K562 (cell line): Measurements from ENCODE around the gene PPIF. TPM values are rescaled to one million over a fixed set of nuclear protein-coding genes. Genes with fewer than 3 reads are reported as not detected.

Source experiments
- ATF1 ChIP-seq, 2 experiments: fragments of 450-650 bp in 1 of 2; IDR thresholded peaks; 2 replicates each; pipeline ENCODE4 v1.6.1; 2016; ENCODE audit warnings: missing compliant biosample characterization in 1 of 2, missing genetic modification characterization in 1 of 2
- CBFB ChIP-seq: sonication (generic); formaldehyde crosslinking; IDR thresholded peaks from 2 replicates; pipeline ENCODE4 v1.4.0; 2020; ENCODE audit warnings: mild to moderate bottlenecking, missing genetic modification reagents
- CC2D1A ChIP-seq: fragments of 450-650 bp; IDR thresholded peaks from 2 replicates; pipeline ENCODE4 v1.6.1; 2017; ENCODE audit warnings: mild to moderate bottlenecking
- CHD1 ChIP-seq: fragments of 200-600 bp; sonication (generic); IDR thresholded peaks from one replicate; pipeline ENCODE4 v1.6.1; 2012; ENCODE audit warnings: mild to moderate bottlenecking, moderate library complexity, low read length, inconsistent platforms
- EP300 ChIP-seq: IDR thresholded peaks from 2 replicates; pipeline ENCODE4 v1.6.1; 2012; ENCODE audit warnings: low read length, improper control_type of control experiment
- FOXK1 ChIP-seq: sonication (generic); formaldehyde crosslinking; IDR thresholded peaks from 2 replicates; pipeline ENCODE4 v1.8.0; 2022; ENCODE audit warnings: missing genetic modification reagents, mild to moderate bottlenecking, borderline replicate concordance
- NFE2 ChIP-seq: IDR thresholded peaks from 2 replicates; pipeline ENCODE4 v1.6.1; 2014; ENCODE audit warnings: antibody characterized with exemption, low read depth
- NKRF ChIP-seq: fragments of 450-650 bp; IDR thresholded peaks from 2 replicates; pipeline ENCODE4 v1.6.1; 2016; ENCODE audit warnings: borderline replicate concordance
- POLR2AphosphoS5 ChIP-seq: IDR thresholded peaks from 2 replicates; pipeline ENCODE4 v1.6.1; 2011; ENCODE audit warnings: mild to moderate bottlenecking, low read depth, low read length, moderate library complexity; ENCODE audit not compliant: control insufficient read depth, insufficient read depth
- PRPF4 ChIP-seq: fragments of 200-400 bp; formaldehyde crosslinking; IDR thresholded peaks from one replicate; pipeline ENCODE4 v1.6.1; 2017; ENCODE audit warnings: low read length, low read depth, mild to moderate bottlenecking; ENCODE audit not compliant: insufficient read depth, poor library complexity, severe bottlenecking
- PTBP1 ChIP-seq: fragments of 200-400 bp; formaldehyde crosslinking; IDR thresholded peaks from 2 replicates; pipeline ENCODE4 v1.6.1; 2017; ENCODE audit warnings: low read depth, low read length
- RBM22 ChIP-seq: fragments of 200-400 bp; formaldehyde crosslinking; IDR thresholded peaks from 2 replicates; pipeline ENCODE4 v1.6.1; 2018; ENCODE audit warnings: low read length, low read depth; ENCODE audit not compliant: poor library complexity, severe bottlenecking
- SMAD4 ChIP-seq: fragments of 250-450 bp; sonication (Bioruptor Pico); conservative IDR thresholded peaks from 2 replicates; pipeline ENCODE4 v1.8.0; 2021; ENCODE audit warnings: inconsistent platforms, mild to moderate bottlenecking, moderate library complexity
- SRSF1 ChIP-seq: fragments of 200-400 bp; formaldehyde crosslinking; IDR thresholded peaks from 2 replicates; pipeline ENCODE4 v1.6.1; 2017; ENCODE audit warnings: mild to moderate bottlenecking, low read depth, low read length, moderate library complexity
- TGIF2 ChIP-seq: sonication (generic); formaldehyde crosslinking; IDR thresholded peaks from 2 replicates; pipeline ENCODE4 v1.8.1; 2022; ENCODE audit warnings: mild to moderate bottlenecking, missing genetic modification reagents, moderate library complexity
- WHSC1 ChIP-seq: IDR thresholded peaks from one replicate; pipeline ENCODE4 v1.6.1; 2012; ENCODE audit warnings: low read length, control low read depth, inconsistent platforms
- ZC3H4 ChIP-seq: sonication (generic); formaldehyde crosslinking; IDR thresholded peaks from 2 replicates; pipeline ENCODE4 v1.9.0; 2021; ENCODE audit warnings: missing genetic modification reagents, borderline replicate concordance
- ZNF3 ChIP-seq: fragments of 250-450 bp; sonication (Bioruptor Pico); IDR thresholded peaks from 2 replicates; pipeline ENCODE4 v1.5.0; 2021; ENCODE audit warnings: mild to moderate bottlenecking, moderate library complexity
- ZNF431 ChIP-seq: sonication (generic); formaldehyde crosslinking; IDR thresholded peaks from 2 replicates; pipeline ENCODE4 v1.8.0; 2022; ENCODE audit warnings: mild to moderate bottlenecking, missing genetic modification reagents
- ZZZ3 ChIP-seq: fragments of 450-650 bp; IDR thresholded peaks from 2 replicates; pipeline ENCODE4 v1.6.1; 2016; ENCODE audit warnings: antibody characterized with exemption, mild to moderate bottlenecking, moderate library complexity
- polyA plus RNA-seq, 8 experiments: library from polyadenylated mRNA; depleted of rRNA in 4 of 8; stranded (reverse) in 5 of 8; unstranded in 3 of 8; fragments of >200 nt; fragmentation: Nextera tagmentation in 2 of 8; fragmentation: Illumina TruSeq in 1 of 8; extraction: Ambion mirVana in 2 of 8; extraction: Trizol in 1 of 8; gene quantifications; 2 replicates each; pipeline versions ENCODE4 v1.2.1 to v1.2.3, GENCODE V29; 2011 to 2014; ENCODE audit warnings: inconsistent platforms in 1 of 8, missing spikeins in 1 of 8
- total RNA-seq, 7 experiments: library from RNA; depleted of rRNA in 6 of 7; stranded (reverse); fragments of >200 nt in 6 of 7; fragmentation: Illumina TruSeq in 2 of 7; extraction: Trizol in 2 of 7; gene quantifications; 2 replicates each; pipeline versions ENCODE4 v1.2.1 to v1.2.3, GENCODE V29; 2011 to 2021; ENCODE audit warnings: low replicate concordance in 1 of 7
- TF ChIP-seq, protein P1 (sequence below): IDR thresholded peaks from 2 replicates; pipeline ENCODE4 v1.6.1; 2011; ENCODE audit not compliant: insufficient read length; ENCODE audit errors: extremely low read depth
- TF ChIP-seq, protein P2 (sequence below): fragments of 250-450 bp; sonication (Bioruptor Pico); IDR thresholded peaks from 2 replicates; pipeline ENCODE4 v1.8.0; 2022; ENCODE audit warnings: moderate library complexity, mild to moderate bottlenecking, inconsistent platforms
- TF ChIP-seq, protein P3 (sequence below): fragments of 250-450 bp; sonication (Bioruptor Pico); IDR thresholded peaks from 2 replicates; pipeline ENCODE4 v1.8.0; 2021; ENCODE audit warnings: mild to moderate bottlenecking, moderate library complexity

Gene PPIF
- total and polyA plus RNA-seq, 9 of the 15 experiments (the other 6 are each of a cell fraction or from before 2014, with no cell fraction given): 40.9 to 287 (median 117) TPM

GRCh38 chr10:79347226-79347893, at the start of gene PPIF (continued):
- no peak for TF ChIP-seq ZZZ3
- TF ChIP-seq TGIF2 (CRISPR knock-in tag): no peak
- TF ChIP-seq ZC3H4 (CRISPR knock-in tag): peak; percentile 95
- TF ChIP-seq RBM22: peak; percentile 11
- TF ChIP-seq SMAD4 (CRISPR knock-in tag): no peak
- TF ChIP-seq PTBP1: 0 out of 2 replicates have a peak, but pooled peaks have one; percentile 42
- TF ChIP-seq NFE2: peak; percentile 18; the same call in 1 of the 2 replicates
- TF ChIP-seq CC2D1A: no peak
- TF ChIP-seq CBFB (CRISPR knock-in tag): no peak
- TF ChIP-seq ZNF3 (CRISPR knock-in tag): no peak
- TF ChIP-seq ZNF431 (CRISPR knock-in tag): peak; percentile 45; the same call in 1 of the 2 replicates
- TF ChIP-seq CHD1: peak; percentile 76
- TF ChIP-seq ATF1 (CRISPR knock-in tag; IDR thresholded peaks at IDR 0.05): no peak
- peak; percentile 69; the same call in 1 of the 2 replicates for TF ChIP-seq ATF1 (tag; IDR thresholded peaks at IDR 0.05)
- TF ChIP-seq POLR2AphosphoS5: peak; percentile 88
- TF ChIP-seq, protein P1, sequence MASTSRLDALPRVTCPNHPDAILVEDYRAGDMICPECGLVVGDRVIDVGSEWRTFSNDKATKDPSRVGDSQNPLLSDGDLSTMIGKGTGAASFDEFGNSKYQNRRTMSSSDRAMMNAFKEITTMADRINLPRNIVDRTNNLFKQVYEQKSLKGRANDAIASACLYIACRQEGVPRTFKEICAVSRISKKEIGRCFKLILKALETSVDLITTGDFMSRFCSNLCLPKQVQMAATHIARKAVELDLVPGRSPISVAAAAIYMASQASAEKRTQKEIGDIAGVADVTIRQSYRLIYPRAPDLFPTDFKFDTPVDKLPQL: peak; percentile 63
- no peak for TF ChIP-seq SRSF1
- peak; percentile 71 for TF ChIP-seq PRPF4
- no peak for TF ChIP-seq EP300
- TF ChIP-seq, protein P2, sequence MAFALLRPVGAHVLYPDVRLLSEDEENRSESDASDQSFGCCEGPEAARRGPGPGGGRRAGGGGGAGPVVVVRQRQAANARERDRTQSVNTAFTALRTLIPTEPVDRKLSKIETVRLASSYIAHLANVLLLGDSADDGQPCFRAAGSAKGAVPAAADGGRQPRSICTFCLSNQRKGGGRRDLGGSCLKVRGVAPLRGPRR: no peak
- no peak for TF ChIP-seq NKRF
- TF ChIP-seq, protein P3, sequence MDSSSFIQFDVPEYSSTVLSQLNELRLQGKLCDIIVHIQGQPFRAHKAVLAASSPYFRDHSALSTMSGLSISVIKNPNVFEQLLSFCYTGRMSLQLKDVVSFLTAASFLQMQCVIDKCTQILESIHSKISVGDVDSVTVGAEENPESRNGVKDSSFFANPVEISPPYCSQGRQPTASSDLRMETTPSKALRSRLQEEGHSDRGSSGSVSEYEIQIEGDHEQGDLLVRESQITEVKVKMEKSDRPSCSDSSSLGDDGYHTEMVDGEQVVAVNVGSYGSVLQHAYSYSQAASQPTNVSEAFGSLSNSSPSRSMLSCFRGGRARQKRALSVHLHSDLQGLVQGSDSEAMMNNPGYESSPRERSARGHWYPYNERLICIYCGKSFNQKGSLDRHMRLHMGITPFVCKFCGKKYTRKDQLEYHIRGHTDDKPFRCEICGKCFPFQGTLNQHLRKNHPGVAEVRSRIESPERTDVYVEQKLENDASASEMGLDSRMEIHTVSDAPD (CRISPR knock-in tag): peak; percentile 11; the same call in 1 of the 2 replicates
- no peak for TF ChIP-seq WHSC1
- no peak for TF ChIP-seq FOXK1 (CRISPR knock-in tag)
